Epithelial cell of esophagus (primary cell): Measurements from ENCODE around the gene YJU2.
A peak's percentile ranks its signal among the peaks of the same experiment; 100 is the strongest.

Source experiments
- DNase-seq: peaks from one replicate; pipeline ENCODE4 v3.0.0; 2010; ENCODE audit warnings: low read depth
- H3K4me3 ChIP-seq: 2 replicates; pipeline ENCODE4 v1.5.1; 2011; ENCODE audit warnings: mild to moderate bottlenecking, low read length, control low read depth
- CTCF ChIP-seq: IDR thresholded peaks from 2 replicates; pipeline ENCODE4 v1.5.1; 2011; ENCODE audit warnings: low read depth, mild to moderate bottlenecking, low read length, control low read depth, inconsistent platforms; ENCODE audit not compliant: insufficient read depth; ENCODE audit errors: missing control alignments

YJU2 gene

GRCh38 chr19:4304538-4305256, 57.8 kb downstream of the YJU2 start, which contains the start of gene FSD1:
Gene FSD1 (plus strand): TSS chr19:4304598. CDS start chr19:4304747, 149 bp downstream.
- no peak for TF ChIP-seq CTCF
- DNase-seq, result no peak
- no peak within 1 kb of the TSS for H3K4me3 ChIP-seq

- TF ChIP-seq CTCF, result no peak
- no peak overlapping the region for H3K4me3 ChIP-seq
- DNase-seq, result no peak
Measured at GRCh38 chr19:4305257-4305612, 58.4 kb downstream of the YJU2 start.

GRCh38 chr19:4305659-4306058, 58.8 kb downstream of the YJU2 start:
- no peak for TF ChIP-seq CTCF
- H3K4me3 ChIP-seq, result no peak overlapping the region
- no peak for DNase-seq

GRCh38 chr19:4310247-4311121, 63.6 kb downstream of the YJU2 start:
- TF ChIP-seq CTCF, result no peak
- peak; percentile 20 for DNase-seq
- H3K4me3 ChIP-seq, result no peak overlapping the region

- H3K4me3 ChIP-seq, result no peak overlapping the region
- TF ChIP-seq CTCF, result no peak
- peak; percentile 25 for DNase-seq
Measured at GRCh38 chr19:4313847-4314490, 67.1 kb downstream of the YJU2 start.

- TF ChIP-seq CTCF, result no peak
- no peak overlapping the region for H3K4me3 ChIP-seq
- DNase-seq, result peak; percentile 31
Measured at GRCh38 chr19:4316956-4317355, 70.1 kb downstream of the YJU2 start.
